Activated gamma-delta T cell treated with anti-CD3 and anti-CD28 coated beads, Interleukin-2, amount 50 U/mL, for 16 hours (primary cell): Measurements from ENCODE around the gene PNKP.

Experiments
- DNase-seq: peaks from one replicate; pipeline ENCODE4 v3.0.0-alpha.2; 2020; ENCODE audit warnings: low read depth

The PNKP gene

DNA sequence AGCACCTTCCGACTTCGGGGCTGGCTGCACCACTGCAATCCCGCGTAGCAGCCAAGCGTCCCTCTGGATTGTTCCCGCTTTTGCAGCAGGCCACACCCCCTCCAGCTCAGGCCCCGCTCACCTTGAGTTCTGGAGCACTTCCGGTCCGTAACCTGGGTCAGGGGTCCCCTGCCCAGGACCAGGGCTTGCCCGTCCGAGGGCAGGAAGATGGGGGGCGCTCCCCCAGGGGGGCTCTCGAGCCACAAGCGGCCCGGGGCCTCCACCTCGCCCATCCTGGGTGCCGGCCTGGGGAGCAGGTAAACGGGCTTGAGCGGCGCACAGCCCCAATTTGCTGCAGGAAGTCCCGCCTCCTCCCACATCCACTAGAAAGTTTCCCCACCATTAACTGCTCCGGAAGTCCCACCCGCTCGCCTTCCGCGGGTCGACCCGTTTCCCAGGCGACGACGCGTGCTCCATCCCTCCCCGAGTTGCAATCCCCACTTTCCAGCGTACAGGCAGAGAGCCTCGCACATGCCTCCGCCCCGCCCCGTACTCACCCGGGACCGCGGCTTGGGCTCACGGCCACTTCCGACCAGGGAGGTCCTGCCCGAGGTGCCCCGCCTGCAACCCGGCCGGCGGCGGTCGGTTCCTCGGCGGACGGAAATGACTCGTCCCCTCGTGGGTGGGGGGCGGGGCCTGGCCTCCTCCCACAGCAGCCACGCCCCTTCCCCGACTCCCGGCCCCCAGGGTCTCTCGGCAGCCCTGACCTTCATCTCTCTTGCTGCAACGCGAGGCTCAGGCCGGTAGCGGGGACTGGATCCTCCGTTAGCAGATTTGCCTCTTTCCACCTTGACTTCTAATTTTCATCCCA, at the start of gene PNKP:
Gene PNKP (minus strand): TSS at position 644 of the 850 bp plus-strand sequence. CDS start 372 bp downstream, at position 272.
- peak; percentile 82 for DNase-seq

DNA sequence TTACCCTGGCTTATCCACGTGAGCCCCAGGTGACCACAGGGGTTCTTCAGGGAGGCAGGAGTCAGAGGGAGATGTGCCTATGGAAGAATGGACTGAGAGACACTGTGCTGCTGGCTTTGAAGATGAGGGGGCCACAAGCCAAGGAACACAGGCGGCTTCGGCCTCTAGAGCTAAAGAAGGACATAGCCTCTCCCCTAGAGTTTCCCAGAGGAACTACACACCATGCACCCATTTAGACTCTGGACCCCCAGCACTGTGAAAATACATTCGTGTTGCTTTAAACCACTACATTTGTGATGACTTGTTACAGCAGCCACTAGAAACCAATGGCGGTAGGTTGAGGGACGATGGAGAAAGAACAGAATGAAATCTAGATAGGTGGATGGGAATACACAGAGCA, 47.9 kb upstream of the PNKP start:
- DNase-seq, result no peak

- DNase-seq, result no peak
Observed at GRCh38 chr19:49913720-49914119, 46.3 kb upstream of the PNKP start.

GRCh38 chr19:49912965-49913685, 45.7 kb upstream of the PNKP start:
- DNase-seq, result no peak

DNA sequence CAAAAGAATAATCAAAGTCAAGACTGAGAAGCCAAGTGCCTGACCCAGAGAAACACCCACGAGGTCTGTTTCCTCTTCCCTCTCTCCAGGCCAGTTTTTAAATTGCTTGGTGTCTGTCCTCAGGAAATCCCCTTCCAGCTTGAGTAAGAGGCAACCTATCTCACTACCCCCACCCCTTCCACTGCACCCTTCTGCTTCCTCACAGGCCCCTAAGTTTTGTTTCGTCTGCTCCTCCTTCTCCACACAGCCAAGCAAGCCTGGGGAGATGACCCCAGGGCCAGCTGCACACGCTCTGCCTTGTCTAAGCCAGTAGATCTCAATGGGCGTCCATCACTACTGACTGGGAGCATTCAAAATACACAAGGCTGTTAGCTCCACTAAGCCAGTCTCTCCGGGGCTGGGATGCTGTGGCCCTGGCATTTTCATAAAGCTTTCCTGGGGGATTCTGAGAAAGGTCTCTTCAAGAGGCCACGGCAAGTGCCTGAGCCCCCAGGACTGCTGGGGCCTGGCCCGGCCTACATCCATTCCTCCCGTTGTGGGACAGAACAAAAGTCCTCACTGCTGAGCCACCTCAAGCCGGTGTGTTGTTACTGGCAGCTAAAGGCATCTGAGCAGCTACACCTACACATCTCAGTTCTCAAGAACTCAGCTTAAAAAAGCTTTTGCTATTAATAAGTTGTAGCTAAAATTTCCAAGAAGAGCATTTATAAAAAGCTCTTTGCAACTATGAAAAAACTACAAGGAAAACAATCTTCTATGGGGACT, 44.2 kb upstream of the PNKP start:
- DNase-seq, result no peak

GRCh38 chr19:49910179-49910578, 42.8 kb upstream of the PNKP start:
- DNase-seq, result no peak

- DNase-seq, result no peak
Observed at GRCh38 chr19:49908480-49909420, 41.4 kb upstream of the PNKP start.

DNA sequence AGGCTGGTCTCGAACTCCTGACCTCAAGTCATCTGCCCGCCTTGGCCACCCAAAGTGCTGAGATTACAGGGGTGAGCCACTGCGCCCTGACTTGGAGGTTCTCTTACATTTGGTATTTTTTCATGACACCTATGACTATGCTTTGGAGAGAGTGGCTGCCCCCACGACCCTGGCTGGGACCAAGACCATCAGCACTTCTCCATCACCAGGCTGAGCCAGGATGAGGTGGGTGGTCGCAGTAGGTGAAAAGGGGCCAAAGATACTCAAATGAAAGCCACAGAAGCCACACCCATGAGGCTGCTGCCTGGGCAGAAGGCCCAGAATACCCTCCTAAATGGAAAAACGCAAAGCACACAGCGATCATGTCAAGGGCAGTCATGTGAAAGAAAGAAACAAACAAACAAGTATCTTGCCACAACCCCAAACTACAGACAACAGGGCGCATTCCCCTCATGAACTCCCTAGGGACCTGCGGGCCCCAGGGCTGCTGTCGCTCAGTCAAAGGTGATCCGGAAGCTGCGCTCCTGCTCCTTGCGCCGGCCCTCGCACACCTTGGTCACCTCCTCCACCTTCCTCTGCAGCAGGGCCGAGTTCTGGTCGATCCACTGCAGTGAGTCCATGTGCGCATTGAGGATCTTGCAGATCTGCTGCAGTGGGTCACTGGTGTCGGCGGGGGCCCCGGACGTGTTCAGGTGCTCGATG, 40.5 kb upstream of the PNKP start:
- DNase-seq, result no peak

DNA sequence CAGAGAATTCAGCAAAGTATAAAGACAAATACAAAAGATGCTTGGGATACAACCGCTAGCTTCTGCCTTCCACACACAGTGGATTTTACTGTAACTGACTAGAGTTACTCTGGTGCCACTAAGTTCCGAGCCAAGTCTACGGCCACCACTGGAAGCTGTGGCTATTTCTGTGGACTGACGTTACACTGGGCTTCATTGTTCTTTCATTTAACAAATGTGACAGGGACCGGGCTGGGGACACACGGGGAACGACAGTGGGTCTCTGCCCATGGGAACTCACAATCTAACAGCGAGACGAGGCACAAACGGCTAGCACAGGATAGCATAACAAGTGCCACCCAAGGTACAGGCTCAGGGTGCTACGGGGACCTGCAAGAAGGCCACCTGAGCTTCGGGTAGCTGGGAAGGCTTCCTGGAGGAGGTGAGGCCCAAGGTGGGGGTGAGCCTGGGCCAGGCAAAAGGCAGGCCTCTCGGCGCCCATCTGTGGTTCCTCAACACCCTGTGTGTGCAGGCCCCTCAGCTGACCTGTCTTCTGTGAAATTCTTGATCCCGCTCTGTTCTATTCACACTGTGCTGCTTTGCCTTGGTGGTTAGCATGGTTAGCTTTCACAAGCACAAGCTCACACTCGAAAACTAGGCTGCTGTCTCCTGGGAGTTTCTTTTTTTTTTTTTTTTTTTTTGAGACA, 39.6 kb upstream of the PNKP start:
- no peak for DNase-seq

- DNase-seq, result no peak
Observed at GRCh38 chr19:49904136-49904535, 36.8 kb upstream of the PNKP start.

DNA sequence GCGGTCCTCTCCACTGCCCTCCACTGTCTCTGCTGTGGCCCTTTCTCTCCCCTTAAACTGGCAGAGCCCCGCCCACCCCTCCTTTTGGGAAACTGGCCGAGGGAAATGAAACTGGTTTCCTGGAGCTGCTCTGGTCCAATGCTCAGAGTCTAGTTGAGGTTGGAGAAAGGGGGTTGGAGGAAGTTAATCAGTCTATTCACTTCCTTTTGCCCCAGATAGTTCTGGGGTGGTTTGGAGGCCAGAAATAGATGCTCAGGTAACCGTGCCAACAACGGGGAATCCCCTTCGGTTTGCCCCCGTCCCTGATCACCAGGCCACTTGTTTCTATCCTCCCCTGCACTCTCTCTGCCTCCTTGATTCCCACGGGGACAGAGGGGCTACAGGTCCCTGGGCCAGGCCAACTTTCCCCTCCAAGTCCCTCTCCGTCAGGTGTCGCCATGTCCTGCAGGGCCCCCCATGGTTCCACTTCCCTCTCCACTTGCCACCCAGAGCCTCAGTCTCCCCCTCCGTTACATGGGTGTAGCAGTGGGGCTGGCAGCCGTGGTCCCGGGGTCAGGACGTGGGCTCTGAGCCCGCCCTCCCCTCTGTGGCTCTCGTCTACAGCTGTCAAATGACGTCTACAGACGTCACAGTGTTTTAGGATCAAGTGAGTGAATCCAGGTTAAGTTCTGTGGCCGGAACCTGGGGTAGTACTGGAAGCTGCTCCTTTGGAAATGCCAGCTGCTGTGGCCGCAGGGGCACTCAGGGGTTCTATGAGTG, 29.7 kb upstream of the PNKP start, which contains the start of gene IL4I1:
Gene IL4I1 (minus strand): TSS at position 25 of the 759 bp plus-strand sequence. CDS start 727 bp downstream, outside the sequence.
- peak; percentile 57 for DNase-seq

DNA sequence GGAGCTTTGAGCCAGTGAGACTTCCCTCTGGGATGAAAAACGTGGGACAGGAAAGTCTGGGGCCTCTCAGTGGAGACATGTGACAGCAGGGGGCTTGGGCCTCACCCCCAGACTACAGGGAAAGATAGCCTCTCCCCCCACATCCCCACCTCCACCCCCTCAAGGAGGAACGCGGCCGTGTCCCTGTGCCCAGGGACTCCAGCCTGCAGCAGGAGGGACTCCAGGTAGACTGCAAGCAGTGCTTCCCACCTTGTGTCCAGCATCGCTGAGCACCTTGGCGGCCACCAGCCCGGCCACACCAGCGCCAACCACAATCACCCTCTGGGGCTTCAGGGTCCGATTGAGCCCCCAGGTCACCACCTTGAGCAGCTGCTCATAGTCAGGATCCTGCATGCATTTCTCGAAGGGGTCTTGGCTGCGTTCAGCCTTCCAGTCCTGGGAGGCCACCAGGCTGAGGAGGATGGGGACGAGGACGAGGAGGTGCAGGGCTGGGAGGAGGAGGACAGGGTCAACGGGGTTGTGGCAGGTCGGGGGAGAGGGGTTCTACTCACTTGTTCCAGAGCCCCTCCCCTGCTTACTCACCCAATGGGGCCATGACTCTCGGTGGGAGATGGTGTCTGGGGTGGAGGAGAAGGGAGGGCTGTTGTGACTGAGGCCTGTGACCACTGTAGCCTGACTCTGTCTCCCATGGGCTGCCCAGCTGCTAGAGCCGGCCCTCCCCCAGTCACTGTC, 28.4 kb upstream of the PNKP start:
- no peak for DNase-seq

DNA sequence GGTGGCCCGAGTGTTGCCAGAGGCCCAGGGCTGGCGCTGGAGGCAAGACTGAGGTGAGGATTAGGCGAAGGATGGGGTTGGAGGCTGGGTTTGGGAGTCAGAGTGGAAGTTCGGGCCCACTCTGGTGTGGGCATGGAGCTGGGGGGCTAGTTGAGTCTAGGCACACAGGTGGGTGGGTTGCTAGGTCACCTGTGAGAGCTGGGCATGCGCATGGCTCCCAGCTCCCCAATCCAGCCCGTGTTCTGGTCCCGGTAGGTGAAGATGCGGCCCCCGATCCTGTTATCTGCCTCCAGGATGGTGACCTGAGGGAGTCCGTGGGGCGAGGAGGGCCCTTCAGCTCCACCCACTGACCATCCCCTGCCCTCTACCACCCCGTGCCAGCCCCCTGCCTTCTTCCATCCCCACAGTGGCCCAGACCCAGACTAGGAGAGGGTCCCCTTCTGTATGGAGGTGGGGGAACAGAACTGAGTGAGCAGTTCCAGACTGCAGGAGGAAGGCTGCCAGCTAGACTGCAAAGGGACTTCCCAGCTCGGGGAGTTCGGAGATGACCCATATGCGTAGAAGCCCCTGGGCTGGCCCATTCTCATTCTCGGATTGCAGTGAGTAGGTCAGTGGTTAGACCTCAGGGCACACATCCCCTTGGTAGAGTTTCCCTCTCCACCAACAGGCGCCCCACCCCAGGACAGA, 27.6 kb upstream of the PNKP start:
- peak; percentile 19 for DNase-seq

- DNase-seq, result no peak
Observed at GRCh38 chr19:49894011-49894664, 26.8 kb upstream of the PNKP start.

DNA sequence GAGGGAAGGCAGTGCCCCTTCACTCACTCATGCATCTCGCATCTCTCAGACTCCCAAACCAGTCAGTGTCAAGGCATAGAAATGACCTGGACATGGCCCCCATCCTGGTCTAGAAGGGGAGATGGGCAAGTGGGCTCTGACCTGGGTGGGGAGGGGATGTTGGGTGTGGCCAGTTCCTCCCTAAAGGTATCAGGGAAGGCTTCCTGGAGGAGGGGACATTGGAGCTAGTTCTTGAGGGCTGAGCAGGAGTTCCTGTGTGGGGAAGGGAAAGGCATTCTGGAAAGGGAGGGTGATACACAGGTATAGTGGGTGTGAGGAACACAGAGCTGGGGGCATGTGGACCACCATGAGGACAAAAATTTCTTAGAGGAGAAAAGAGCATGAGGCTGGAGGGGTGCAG, 25.3 kb upstream of the PNKP start:
- DNase-seq, result no peak

DNA sequence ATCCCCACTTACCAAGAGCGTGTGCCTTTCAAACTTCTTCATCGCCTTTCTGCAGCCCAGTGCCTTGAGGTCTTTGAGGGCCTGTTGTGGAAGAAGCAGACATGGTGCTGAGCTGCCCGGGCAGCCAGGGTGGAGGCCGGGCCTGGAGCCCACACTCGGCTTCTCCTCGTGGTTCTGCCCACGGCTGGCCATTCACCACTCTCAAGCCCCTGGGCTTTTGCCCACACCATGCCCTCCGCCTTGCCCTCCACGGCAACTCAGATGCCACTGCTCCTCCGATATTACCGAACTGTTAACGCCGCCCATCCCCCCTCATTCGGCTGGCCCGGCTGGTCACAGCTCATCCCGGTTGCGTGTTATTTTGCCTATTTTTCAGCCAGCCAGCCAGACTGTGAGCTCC, 24.0 kb upstream of the PNKP start:
- no peak for DNase-seq
